HEK293 (cell line): Measurements from ENCODE around the gene IRAK2.

Experiments used
- CTCF ChIA-PET: fragments of 350-600 bp; formaldehyde crosslinking; extraction: SDS; loops from one replicate; lab custom pipeline; 2021; ENCODE audit warnings: antibody characterized with exemption; lab: Yijun Ruan, JAX
- POLR2A ChIA-PET: fragments of 300-600 bp; formaldehyde crosslinking; extraction: SDS; loops from one replicate; lab custom pipeline; 2020; ENCODE audit warnings: antibody characterized with exemption, inconsistent platforms; lab: Yijun Ruan, JAX
- H3K27ac ChIP-seq: fragments of 200-500 bp; sonication (Bioruptor generic); 2 replicates; pipeline ENCODE4 v1.5.1; 2014; ENCODE audit warnings: low read depth, low read length, control low read depth, inconsistent platforms; ENCODE audit errors: extremely low read depth
- H3K36me3 ChIP-seq, 2 experiments: fragments of 200-500 bp in 1 of 2; sonication (Bioruptor generic) in 1 of 2; 1 replicate in 1 of 2; 2 replicates in 1 of 2; pipeline ENCODE4 v1.5.1; 2014 to 2017; ENCODE audit warnings: inconsistent platforms in 2 of 2, low read length in 2 of 2; ENCODE audit not compliant: control insufficient read depth in 2 of 2, insufficient read depth in 1 of 2
- H3K4me1 ChIP-seq: fragments of 200-500 bp; sonication (Bioruptor generic); 2 replicates; pipeline ENCODE4 v1.5.1; 2014; ENCODE audit warnings: mild to moderate bottlenecking, low read length, inconsistent platforms; ENCODE audit not compliant: control insufficient read depth, insufficient read depth
- H3K4me3 ChIP-seq: 2 replicates; pipeline ENCODE4 v1.5.1; 2011; ENCODE audit warnings: low read depth, mild to moderate bottlenecking, control low read depth, low read length, moderate library complexity
- H3K9me3 ChIP-seq: fragments of 200-500 bp; sonication (Bioruptor generic); 2 replicates; pipeline ENCODE4 v1.5.1; 2014; ENCODE audit warnings: low read depth, low read length, inconsistent platforms; ENCODE audit not compliant: control insufficient read depth, insufficient read depth
- GLI2 ChIP-seq: fragments of 450-650 bp; formaldehyde crosslinking; IDR thresholded peaks from 2 replicates; pipeline ENCODE4; 2017; ENCODE audit warnings: missing biosample characterization, missing genetic modification characterization, low read depth, borderline replicate concordance
- KLF7 ChIP-seq: fragments of 450-650 bp; formaldehyde crosslinking; IDR thresholded peaks from 2 replicates; pipeline ENCODE4 v1.5.1; 2016; ENCODE audit warnings: missing biosample characterization, missing genetic modification characterization, borderline replicate concordance
- MEIS1 ChIP-seq: sonication (generic); formaldehyde crosslinking; IDR thresholded peaks from 2 replicates; pipeline ENCODE4 v1.8.1; 2022; ENCODE audit warnings: missing genetic modification reagents, mild to moderate bottlenecking, borderline replicate concordance
- MYNN ChIP-seq: fragments of 450-650 bp; formaldehyde crosslinking; IDR thresholded peaks from 2 replicates; pipeline ENCODE4 v1.5.1; 2016; ENCODE audit warnings: missing biosample characterization, missing genetic modification characterization, borderline replicate concordance
- OVOL3 ChIP-seq: fragments of 450-650 bp; formaldehyde crosslinking; IDR thresholded peaks from 2 replicates; pipeline ENCODE4 v1.5.1; 2016; ENCODE audit warnings: missing biosample characterization, missing genetic modification characterization
- PRDM1 ChIP-seq: fragments of 450-650 bp; formaldehyde crosslinking; IDR thresholded peaks from 2 replicates; pipeline ENCODE4; 2016; ENCODE audit warnings: missing biosample characterization, missing genetic modification characterization
- YY1 ChIP-seq: fragments of 450-650 bp; formaldehyde crosslinking; IDR thresholded peaks from 2 replicates; pipeline ENCODE4 v1.5.1; 2018; ENCODE audit warnings: missing biosample characterization, missing genetic modification characterization
- ZNF121 ChIP-seq: fragments of 450-650 bp; formaldehyde crosslinking; IDR thresholded peaks from 2 replicates; pipeline ENCODE4 v1.5.1; 2016; ENCODE audit warnings: missing biosample characterization, missing genetic modification characterization
- ZNF223 ChIP-seq: fragments of 450-650 bp; formaldehyde crosslinking; IDR thresholded peaks from 2 replicates; pipeline ENCODE4 v1.5.1; 2016; ENCODE audit warnings: missing biosample characterization, missing genetic modification characterization
- ZNF239 ChIP-seq: fragments of 450-650 bp; formaldehyde crosslinking; IDR thresholded peaks from 2 replicates; pipeline ENCODE4 v1.5.1; 2016; ENCODE audit warnings: missing biosample characterization, missing genetic modification characterization
- ZNF561 ChIP-seq: fragments of 450-650 bp; IDR thresholded peaks from 2 replicates; pipeline ENCODE4 v1.5.1; 2018; ENCODE audit warnings: missing biosample characterization, missing genetic modification characterization, borderline replicate concordance
- ZNF621 ChIP-seq: fragments of 450-650 bp; formaldehyde crosslinking; IDR thresholded peaks from 2 replicates; pipeline ENCODE4 v1.5.1; 2017; ENCODE audit warnings: missing biosample characterization, missing genetic modification characterization
- ZNF677 ChIP-seq: fragments of 450-650 bp; IDR thresholded peaks from 2 replicates; pipeline ENCODE4 v1.5.0; 2018; ENCODE audit warnings: missing biosample characterization, mild to moderate bottlenecking, missing genetic modification characterization, moderate library complexity
- ZNF776 ChIP-seq: fragments of 450-650 bp; formaldehyde crosslinking; IDR thresholded peaks from 2 replicates; pipeline ENCODE4 v1.5.0; 2017; ENCODE audit warnings: missing biosample characterization, missing genetic modification characterization, borderline replicate concordance
- ZNF792 ChIP-seq: fragments of 450-650 bp; formaldehyde crosslinking; IDR thresholded peaks from 2 replicates; pipeline ENCODE4 v1.5.1; 2016; ENCODE audit warnings: missing biosample characterization, missing genetic modification characterization
- ZSCAN18 ChIP-seq: fragments of 450-650 bp; formaldehyde crosslinking; IDR thresholded peaks from 2 replicates; pipeline ENCODE4 v1.5.1; 2016; ENCODE audit warnings: missing biosample characterization, missing genetic modification characterization
- TF ChIP-seq, protein P1 (sequence below): fragments of 450-650 bp; formaldehyde crosslinking; conservative IDR thresholded peaks from 2 replicates; pipeline ENCODE4 v1.5.1; 2016; ENCODE audit warnings: low read depth, missing biosample characterization, missing genetic modification characterization
- TF ChIP-seq, protein P2 (sequence below): fragments of 450-650 bp; formaldehyde crosslinking; IDR thresholded peaks from 2 replicates; pipeline ENCODE4 v1.5.1; 2016; ENCODE audit warnings: missing biosample characterization, missing genetic modification characterization
- TF ChIP-seq, protein P3 (sequence below): fragments of 450-650 bp; formaldehyde crosslinking; IDR thresholded peaks from 2 replicates; pipeline ENCODE4 v1.5.1; 2016; ENCODE audit warnings: missing biosample characterization, missing genetic modification characterization, borderline replicate concordance
- TF ChIP-seq, protein P4 (sequence below): fragments of 450-650 bp; formaldehyde crosslinking; IDR thresholded peaks from 2 replicates; pipeline ENCODE4 v1.5.1; 2016; ENCODE audit warnings: missing biosample characterization, missing genetic modification characterization, low read depth
- TF ChIP-seq, protein P5 (sequence below): fragments of 450-650 bp; formaldehyde crosslinking; IDR thresholded peaks from 2 replicates; pipeline ENCODE4 v1.5.1; 2016; ENCODE audit warnings: missing biosample characterization, missing genetic modification characterization, borderline replicate concordance

The IRAK2 gene

GRCh38 chr3:10253731-10254130 lies 89.0 kb downstream of the IRAK2 start (continued):
- TF ChIP-seq, protein P1, sequence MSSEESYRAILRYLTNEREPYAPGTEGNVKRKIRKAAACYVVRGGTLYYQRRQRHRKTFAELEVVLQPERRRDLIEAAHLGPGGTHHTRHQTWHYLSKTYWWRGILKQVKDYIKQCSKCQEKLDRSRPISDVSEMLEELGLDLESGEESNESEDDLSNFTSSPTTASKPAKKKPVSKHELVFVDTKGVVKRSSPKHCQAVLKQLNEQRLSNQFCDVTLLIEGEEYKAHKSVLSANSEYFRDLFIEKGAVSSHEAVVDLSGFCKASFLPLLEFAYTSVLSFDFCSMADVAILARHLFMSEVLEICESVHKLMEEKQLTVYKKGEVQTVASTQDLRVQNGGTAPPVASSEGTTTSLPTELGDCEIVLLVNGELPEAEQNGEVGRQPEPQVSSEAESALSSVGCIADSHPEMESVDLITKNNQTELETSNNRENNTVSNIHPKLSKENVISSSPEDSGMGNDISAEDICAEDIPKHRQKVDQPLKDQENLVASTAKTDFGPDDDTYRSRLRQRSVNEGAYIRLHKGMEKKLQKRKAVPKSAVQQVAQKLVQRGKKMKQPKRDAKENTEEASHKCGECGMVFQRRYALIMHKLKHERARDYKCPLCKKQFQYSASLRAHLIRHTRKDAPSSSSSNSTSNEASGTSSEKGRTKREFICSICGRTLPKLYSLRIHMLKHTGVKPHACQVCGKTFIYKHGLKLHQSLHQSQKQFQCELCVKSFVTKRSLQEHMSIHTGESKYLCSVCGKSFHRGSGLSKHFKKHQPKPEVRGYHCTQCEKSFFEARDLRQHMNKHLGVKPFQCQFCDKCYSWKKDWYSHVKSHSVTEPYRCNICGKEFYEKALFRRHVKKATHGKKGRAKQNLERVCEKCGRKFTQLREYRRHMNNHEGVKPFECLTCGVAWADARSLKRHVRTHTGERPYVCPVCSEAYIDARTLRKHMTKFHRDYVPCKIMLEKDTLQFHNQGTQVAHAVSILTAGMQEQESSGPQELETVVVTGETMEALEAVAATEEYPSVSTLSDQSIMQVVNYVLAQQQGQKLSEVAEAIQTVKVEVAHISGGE (tag by site-specific recombination), result no peak
- TF ChIP-seq OVOL3 (tag by site-specific recombination) (no peak), MEIS1 (CRISPR knock-in tag) (no peak), ZNF239 (tag by site-specific recombination) (no peak), YY1 (no peak), ZNF621 (tag by site-specific recombination) (no peak), ZNF561 (no peak), KLF7 (tag by site-specific recombination) (no peak)
- TF ChIP-seq, protein P2, sequence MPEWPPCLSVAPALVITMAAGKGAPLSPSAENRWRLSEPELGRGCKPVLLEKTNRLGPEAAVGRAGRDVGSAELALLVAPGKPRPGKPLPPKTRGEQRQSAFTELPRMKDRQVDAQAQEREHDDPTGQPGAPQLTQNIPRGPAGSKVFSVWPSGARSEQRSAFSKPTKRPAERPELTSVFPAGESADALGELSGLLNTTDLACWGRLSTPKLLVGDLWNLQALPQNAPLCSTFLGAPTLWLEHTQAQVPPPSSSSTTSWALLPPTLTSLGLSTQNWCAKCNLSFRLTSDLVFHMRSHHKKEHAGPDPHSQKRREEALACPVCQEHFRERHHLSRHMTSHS (tag by site-specific recombination), result no peak
- TF ChIP-seq, protein P3, sequence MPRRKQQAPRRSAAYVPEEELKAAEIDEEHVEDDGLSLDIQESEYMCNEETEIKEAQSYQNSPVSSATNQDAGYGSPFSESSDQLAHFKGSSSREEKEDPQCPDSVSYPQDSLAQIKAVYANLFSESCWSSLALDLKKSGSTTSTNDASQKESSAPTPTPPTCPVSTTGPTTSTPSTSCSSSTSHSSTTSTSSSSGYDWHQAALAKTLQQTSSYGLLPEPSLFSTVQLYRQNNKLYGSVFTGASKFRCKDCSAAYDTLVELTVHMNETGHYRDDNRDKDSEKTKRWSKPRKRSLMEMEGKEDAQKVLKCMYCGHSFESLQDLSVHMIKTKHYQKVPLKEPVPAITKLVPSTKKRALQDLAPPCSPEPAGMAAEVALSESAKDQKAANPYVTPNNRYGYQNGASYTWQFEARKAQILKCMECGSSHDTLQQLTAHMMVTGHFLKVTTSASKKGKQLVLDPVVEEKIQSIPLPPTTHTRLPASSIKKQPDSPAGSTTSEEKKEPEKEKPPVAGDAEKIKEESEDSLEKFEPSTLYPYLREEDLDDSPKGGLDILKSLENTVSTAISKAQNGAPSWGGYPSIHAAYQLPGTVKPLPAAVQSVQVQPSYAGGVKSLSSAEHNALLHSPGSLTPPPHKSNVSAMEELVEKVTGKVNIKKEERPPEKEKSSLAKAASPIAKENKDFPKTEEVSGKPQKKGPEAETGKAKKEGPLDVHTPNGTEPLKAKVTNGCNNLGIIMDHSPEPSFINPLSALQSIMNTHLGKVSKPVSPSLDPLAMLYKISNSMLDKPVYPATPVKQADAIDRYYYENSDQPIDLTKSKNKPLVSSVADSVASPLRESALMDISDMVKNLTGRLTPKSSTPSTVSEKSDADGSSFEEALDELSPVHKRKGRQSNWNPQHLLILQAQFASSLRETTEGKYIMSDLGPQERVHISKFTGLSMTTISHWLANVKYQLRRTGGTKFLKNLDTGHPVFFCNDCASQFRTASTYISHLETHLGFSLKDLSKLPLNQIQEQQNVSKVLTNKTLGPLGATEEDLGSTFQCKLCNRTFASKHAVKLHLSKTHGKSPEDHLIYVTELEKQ (tag by site-specific recombination), result no peak
- TF ChIP-seq, all 188 proteins: peak for 0

GRCh38 chr3:10255835-10256234 lies 91.1 kb downstream of the IRAK2 start:
- no peaks in the 10 kb centered on the region for H3K9me3 ChIP-seq
- no peaks in the 10 kb centered on the region for H3K4me1 ChIP-seq
- peaks cover 31 to 74% of the 10 kb centered on the region in 2 experiments; a peak in 2 of 3 replicates for H3K36me3 ChIP-seq
- TF ChIP-seq, protein P4, sequence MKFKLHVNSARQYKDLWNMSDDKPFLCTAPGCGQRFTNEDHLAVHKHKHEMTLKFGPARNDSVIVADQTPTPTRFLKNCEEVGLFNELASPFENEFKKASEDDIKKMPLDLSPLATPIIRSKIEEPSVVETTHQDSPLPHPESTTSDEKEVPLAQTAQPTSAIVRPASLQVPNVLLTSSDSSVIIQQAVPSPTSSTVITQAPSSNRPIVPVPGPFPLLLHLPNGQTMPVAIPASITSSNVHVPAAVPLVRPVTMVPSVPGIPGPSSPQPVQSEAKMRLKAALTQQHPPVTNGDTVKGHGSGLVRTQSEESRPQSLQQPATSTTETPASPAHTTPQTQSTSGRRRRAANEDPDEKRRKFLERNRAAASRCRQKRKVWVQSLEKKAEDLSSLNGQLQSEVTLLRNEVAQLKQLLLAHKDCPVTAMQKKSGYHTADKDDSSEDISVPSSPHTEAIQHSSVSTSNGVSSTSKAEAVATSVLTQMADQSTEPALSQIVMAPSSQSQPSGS, result peak; percentile 67
- TF ChIP-seq ZNF121 (tag by site-specific recombination), result no peak
- TF ChIP-seq PRDM1 (tag by site-specific recombination), result peak; percentile 67
- TF ChIP-seq, all 188 proteins: peak for 2
- ChIA-PET CTCF (interaction anchor here (0.6 kb wide), 1 partner anchor 13 kb away, joined by 3 read pairs; no protein-coding TSS in a partner anchor), POLR2A (no interaction called here)
- Histone ChIP-seq H3K4me3 (no peak overlapping the region), H3K27ac (no peak overlapping the region)

GRCh38 chr3:10259036-10259435 lies 94.3 kb downstream of the IRAK2 start:
- H3K4me3 ChIP-seq, result no peak overlapping the region
- TF ChIP-seq ZNF223 (tag by site-specific recombination) (no peak), ZNF776 (tag by site-specific recombination) (no peak), ZNF677 (tag by site-specific recombination) (no peak), ZNF792 (tag by site-specific recombination) (no peak), ZSCAN18 (tag by site-specific recombination) (no peak), MYNN (no peak), GLI2 (tag by site-specific recombination) (no peak)
- TF ChIP-seq, protein P5, sequence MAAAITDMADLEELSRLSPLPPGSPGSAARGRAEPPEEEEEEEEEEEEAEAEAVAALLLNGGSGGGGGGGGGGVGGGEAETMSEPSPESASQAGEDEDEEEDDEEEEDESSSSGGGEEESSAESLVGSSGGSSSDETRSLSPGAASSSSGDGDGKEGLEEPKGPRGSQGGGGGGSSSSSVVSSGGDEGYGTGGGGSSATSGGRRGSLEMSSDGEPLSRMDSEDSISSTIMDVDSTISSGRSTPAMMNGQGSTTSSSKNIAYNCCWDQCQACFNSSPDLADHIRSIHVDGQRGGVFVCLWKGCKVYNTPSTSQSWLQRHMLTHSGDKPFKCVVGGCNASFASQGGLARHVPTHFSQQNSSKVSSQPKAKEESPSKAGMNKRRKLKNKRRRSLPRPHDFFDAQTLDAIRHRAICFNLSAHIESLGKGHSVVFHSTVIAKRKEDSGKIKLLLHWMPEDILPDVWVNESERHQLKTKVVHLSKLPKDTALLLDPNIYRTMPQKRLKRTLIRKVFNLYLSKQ (tag by site-specific recombination), result no peak

More at GRCh38 chr3:10259036-10259435, 94.3 kb downstream of the IRAK2 start:
- Histone ChIP-seq H3K27ac (no peak overlapping the region), H3K9me3 (no peaks in the 10 kb centered on the region), H3K36me3 (peaks cover 49 to 75% of the 10 kb centered on the region in 2 experiments; a peak in 2 of 3 replicates), H3K4me1 (0 out of 2 replicates have a peak, but pooled peaks cover 2% of the 10 kb centered on the region)
- POLR2A ChIA-PET, result no interaction called here
- CTCF ChIA-PET, result interaction anchor here (0.6 kb wide), 1 partner anchor 909 kb away, joined by 3 read pairs; no protein-coding TSS in a partner anchor
